ACC112 (cell line): ENCODE data around the gene SMOC2.
"Not testable (repeated sequence)": the region's sequence is repeated elsewhere in the genome, so short reads cannot be mapped to it uniquely, and the experiment has no call there.

Experiments
- H2AFZ ChIP-seq: fragments of 200-600 bp; sonication (generic); one replicate; pipeline ENCODE4 v1.6.0; 2017; ENCODE audit warnings: antibody characterized with exemption, low read length; ENCODE audit not compliant: unreplicated experiment
- H3K27ac ChIP-seq: fragments of 200-600 bp; sonication (generic); 2 replicates; pipeline ENCODE4 v1.5.1; 2014; ENCODE audit warnings: low read depth, mild to moderate bottlenecking, antibody characterized with exemption, low read length, moderate library complexity
- H3K27me3 ChIP-seq: fragments of 200-600 bp; sonication (generic); 2 replicates; pipeline ENCODE4 v1.6.1; 2014; ENCODE audit warnings: mild to moderate bottlenecking, antibody characterized with exemption, low read length, moderate library complexity, mixed read lengths; ENCODE audit not compliant: insufficient read depth
- H3K36me3 ChIP-seq: fragments of 200-600 bp; sonication (generic); 2 replicates; pipeline ENCODE4 v1.6.1; 2016; ENCODE audit warnings: mild to moderate bottlenecking, antibody characterized with exemption, low read length, moderate library complexity, mixed read lengths; ENCODE audit not compliant: insufficient read depth
- H3K4me1 ChIP-seq: fragments of 200-600 bp; sonication (generic); one replicate; pipeline ENCODE4 v1.6.1; 2016; ENCODE audit warnings: low read length, mixed read lengths; ENCODE audit not compliant: insufficient read depth, unreplicated experiment, control insufficient read depth
- H3K4me3 ChIP-seq: fragments of 200-600 bp; sonication (generic); 2 replicates; pipeline ENCODE4 v1.5.1; 2014; ENCODE audit warnings: mild to moderate bottlenecking, low read depth, low read length
- H3K79me2 ChIP-seq: fragments of 200-600 bp; sonication (generic); one replicate; pipeline ENCODE4 v1.6.0; 2016; ENCODE audit warnings: low read length; ENCODE audit not compliant: control insufficient read depth, unreplicated experiment, insufficient read depth

Gene SMOC2

GRCh38 chr6:168671863-168672546 lies 231.0 kb downstream of the SMOC2 start:
- Histone ChIP-seq H3K27ac (no peak overlapping the region), H3K4me3 (no peak overlapping the region), H2AFZ (no peak overlapping the region), H3K79me2 (no peaks in the 10 kb centered on the region), H3K27me3 (no peaks in the 10 kb centered on the region), H3K4me1 (no peaks in the 10 kb centered on the region), H3K36me3 (no peaks in the 10 kb centered on the region)

- no peaks in the 10 kb centered on the region for H3K79me2 ChIP-seq
- H3K4me3 ChIP-seq = no peak overlapping the region
- no peaks in the 10 kb centered on the region for H3K4me1 ChIP-seq
These were observed 233.6 kb downstream of the SMOC2 start for GRCh38 chr6:168674595-168674994.

DNA sequence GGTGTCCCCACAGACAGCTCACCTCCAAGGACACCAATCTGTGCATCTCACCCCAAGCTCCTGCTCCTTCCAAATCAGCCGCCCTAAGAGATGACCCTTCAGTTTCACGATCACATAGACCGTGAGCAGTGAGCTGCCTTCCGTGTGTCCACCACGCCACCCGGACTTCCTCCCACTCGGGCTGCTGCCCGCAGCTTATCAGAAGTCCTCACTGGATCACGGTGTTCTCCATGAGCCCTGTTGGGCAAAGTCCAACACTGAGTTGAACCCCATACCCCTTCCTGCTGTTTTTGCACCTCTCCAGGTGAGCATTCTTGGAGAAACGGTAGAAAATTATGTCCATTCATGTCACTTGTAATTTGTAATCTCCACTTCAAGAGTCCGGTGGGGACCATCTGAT lies 234.4 kb downstream of the SMOC2 start:
- Histone ChIP-seq H3K4me3 (no peak overlapping the region), H3K36me3 (no peaks in the 10 kb centered on the region), H3K4me1 (no peaks in the 10 kb centered on the region), H3K79me2 (no peaks in the 10 kb centered on the region), H2AFZ (no peak overlapping the region), H3K27me3 (no peaks in the 10 kb centered on the region), H3K27ac (no peak overlapping the region)

More at GRCh38 chr6:168674595-168674994, 233.6 kb downstream of the SMOC2 start:
- H2AFZ ChIP-seq = no peak overlapping the region
- no peak overlapping the region for H3K27ac ChIP-seq
- H3K36me3 ChIP-seq = no peaks in the 10 kb centered on the region
- H3K27me3 ChIP-seq = no peaks in the 10 kb centered on the region

DNA sequence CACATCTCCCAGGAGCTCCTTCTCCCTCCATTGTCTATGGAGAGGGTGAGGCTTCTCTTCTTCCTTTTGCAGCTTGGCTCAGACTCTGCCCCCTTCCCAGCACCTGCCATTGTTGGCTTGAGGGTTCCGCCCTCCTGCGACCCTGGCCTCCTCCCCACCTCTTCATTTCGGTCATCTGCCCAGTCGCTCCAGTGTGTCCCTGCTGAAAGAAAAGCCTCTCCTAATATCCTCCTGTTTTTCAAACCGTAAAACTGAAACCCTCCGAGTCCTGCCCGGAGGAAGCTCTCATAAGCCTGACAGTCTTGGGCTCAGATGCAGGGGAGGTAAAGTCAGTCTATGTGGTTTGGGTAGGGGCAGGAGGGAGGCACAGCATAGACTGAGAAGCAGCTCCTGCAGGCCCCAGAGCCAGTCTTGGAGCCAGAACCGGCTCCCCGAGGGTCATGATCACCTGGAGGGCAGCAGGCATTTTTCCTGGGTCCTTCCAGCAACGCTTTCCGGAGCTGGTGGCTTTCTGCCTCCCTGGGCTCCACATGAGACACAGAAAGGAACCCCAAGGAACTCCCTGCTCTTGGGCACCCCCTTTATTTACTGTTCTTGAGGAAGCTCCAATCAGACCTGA lies 235.1 kb downstream of the SMOC2 start:
- H2AFZ ChIP-seq = no peak overlapping the region
- no peak overlapping the region for H3K4me3 ChIP-seq
- H3K27ac ChIP-seq = no peak overlapping the region
- H3K27me3 ChIP-seq = no peaks in the 10 kb centered on the region
- H3K36me3 ChIP-seq = no peaks in the 10 kb centered on the region
- no peaks in the 10 kb centered on the region for H3K4me1 ChIP-seq
- H3K79me2 ChIP-seq = no peaks in the 10 kb centered on the region

DNA sequence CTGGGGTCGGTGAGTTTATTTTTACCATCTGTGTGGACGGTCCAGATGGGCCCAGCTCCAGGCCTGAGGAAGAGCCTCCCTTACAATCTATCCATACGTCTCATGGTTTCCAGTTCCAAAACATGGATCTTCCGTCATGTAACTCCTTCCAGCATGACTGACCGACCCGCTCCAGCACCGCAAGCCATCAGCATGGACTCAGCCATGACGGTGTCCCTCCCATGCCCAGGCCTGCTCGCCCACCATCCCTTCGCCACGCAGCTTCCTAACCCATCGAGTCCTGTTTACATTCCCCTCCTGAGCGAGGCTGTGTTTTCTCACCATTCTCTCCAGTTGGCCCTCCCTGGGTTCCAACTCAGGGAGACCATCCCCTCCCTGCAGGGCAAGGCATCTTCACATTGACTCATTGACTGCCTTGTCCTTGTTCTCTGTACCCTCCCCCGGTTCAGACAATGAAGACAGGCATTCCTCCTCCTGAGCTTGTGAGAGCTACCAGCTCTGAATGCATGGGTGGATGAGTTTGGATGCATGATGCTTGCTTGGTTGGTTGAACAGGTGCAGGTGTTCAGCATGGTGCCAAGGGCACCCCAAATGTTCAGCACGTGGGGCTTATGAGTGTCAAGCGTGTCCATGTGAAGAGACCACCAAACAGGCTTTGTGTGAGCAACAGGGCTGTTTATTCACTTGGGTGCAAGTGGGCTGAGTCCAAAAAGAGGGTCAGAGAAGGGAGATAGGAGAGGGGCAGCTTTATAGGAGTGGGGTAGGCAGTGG lies 235.8 kb downstream of the SMOC2 start:
- Histone ChIP-seq H3K79me2 (no peaks in the 10 kb centered on the region), H2AFZ (no peak overlapping the region), H3K36me3 (no peaks in the 10 kb centered on the region), H3K27ac (no peak overlapping the region), H3K4me1 (no peaks in the 10 kb centered on the region), H3K27me3 (no peaks in the 10 kb centered on the region), H3K4me3 (no peak overlapping the region)

DNA sequence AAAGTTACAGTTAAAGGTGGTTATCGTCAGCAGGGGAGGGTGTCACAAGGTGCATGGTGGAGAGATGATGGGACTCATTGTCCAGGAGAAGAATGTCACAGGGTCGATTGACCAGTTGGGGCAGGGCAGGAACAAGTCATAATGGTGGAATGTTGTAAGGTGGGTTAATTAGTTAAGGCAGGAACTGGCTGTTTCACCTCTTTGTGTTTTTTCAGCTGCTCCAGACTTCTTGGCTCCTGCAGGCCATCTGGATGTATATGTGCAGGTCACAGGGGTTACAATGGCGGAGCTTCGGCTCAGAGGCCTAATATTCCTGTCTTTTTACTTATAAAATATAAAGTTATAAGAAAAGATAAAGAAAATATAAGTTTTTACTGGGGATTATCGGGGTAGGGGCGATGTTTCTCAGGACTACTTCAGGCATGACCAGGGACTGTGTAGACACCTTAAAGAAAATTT lies 236.4 kb downstream of the SMOC2 start:
- H3K4me3 ChIP-seq, H3K27me3 ChIP-seq, H2AFZ ChIP-seq, H3K36me3 ChIP-seq, H3K27ac ChIP-seq, H3K79me2 ChIP-seq, H3K4me1 ChIP-seq: not testable (repeated sequence)

DNA sequence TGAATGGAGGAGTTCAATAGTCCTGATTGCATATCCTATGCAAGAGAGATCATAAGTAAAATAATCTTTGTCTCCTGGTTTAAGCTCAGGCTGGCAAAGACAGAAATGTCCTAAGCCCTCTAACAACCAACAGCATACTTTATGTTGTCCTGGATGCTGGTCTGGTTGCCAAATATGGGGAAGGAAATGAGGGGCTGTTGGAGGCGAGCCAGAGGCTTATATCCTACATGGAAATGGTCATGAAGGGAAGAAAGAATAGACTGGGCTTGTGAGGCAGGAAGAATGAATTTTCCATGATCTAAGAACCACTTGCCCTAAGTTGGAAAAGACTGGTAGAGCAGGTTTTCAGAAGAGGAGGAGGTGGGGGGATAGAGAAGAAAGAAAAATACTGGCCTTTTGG lies 237.1 kb downstream of the SMOC2 start:
- no peak overlapping the region for H3K4me3 ChIP-seq
- no peaks in the 10 kb centered on the region for H3K36me3 ChIP-seq
- H3K4me1 ChIP-seq = no peaks in the 10 kb centered on the region
- no peaks in the 10 kb centered on the region for H3K79me2 ChIP-seq
- no peak overlapping the region for H3K27ac ChIP-seq
- H3K27me3 ChIP-seq = 0 out of 2 replicates have a peak, but pooled peaks cover under 1% of the 10 kb centered on the region
- H2AFZ ChIP-seq = no peak overlapping the region

DNA sequence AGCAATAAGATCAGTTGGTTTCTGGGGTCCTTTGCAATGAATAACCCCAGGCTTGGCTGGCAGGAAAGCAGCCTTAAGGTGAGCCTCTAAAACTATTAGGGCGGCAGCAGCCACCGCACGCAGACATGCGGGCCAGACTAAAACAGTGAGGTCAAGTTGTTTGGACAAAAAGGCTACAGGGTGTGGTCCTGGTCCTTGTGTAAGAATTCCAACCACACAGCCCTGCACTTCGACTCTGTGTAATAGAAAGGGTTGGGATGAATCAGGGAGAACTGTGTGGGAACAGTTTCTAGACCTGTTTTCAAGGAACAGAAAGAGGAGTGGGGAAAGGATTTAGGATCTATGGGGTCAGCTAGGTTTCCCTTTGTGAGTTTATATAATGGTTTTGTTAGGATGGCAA lies 237.6 kb downstream of the SMOC2 start:
- Histone ChIP-seq H3K79me2 (no peaks in the 10 kb centered on the region), H3K36me3 (no peaks in the 10 kb centered on the region), H3K27ac (no peak overlapping the region), H3K27me3 (peaks cover 5% of the 10 kb centered on the region; the same call in 1 of the 2 replicates), H3K4me1 (no peaks in the 10 kb centered on the region), H3K4me3 (no peak overlapping the region), H2AFZ (no peak overlapping the region)

- Histone ChIP-seq H3K4me1 (no peaks in the 10 kb centered on the region), H3K36me3 (no peaks in the 10 kb centered on the region)
These were observed 240.8 kb downstream of the SMOC2 start for GRCh38 chr6:168681748-168682147.

GRCh38 chr6:168683621-168684020 lies 242.6 kb downstream of the SMOC2 start:
- Histone ChIP-seq H3K4me3 (no peak overlapping the region), H3K27ac (no peak overlapping the region), H3K79me2 (no peaks in the 10 kb centered on the region), H3K36me3 (no peaks in the 10 kb centered on the region), H3K4me1 (no peaks in the 10 kb centered on the region), H3K27me3 (peaks cover 6% of the 10 kb centered on the region; the same call in 1 of the 2 replicates), H2AFZ (no peak overlapping the region)

More at GRCh38 chr6:168681748-168682147, 240.8 kb downstream of the SMOC2 start:
- peaks cover 6% of the 10 kb centered on the region; the same call in 1 of the 2 replicates for H3K27me3 ChIP-seq
- no peaks in the 10 kb centered on the region for H3K79me2 ChIP-seq
- H2AFZ ChIP-seq = no peak overlapping the region
- H3K27ac ChIP-seq = no peak overlapping the region
- H3K4me3 ChIP-seq = no peak overlapping the region
